ENCODE data around the gene NUP133.
"Not testable (repeated sequence)": the region's sequence is repeated elsewhere in the genome, so short reads cannot be mapped to it uniquely, and the experiment has no call there.

NUP133 gene

GRCh38 chr1:229411434-229412055 lies 96.6 kb downstream of the NUP133 start:
- DNase-seq (ENCODE audit: low read depth) = no peak

GRCh38 chr1:229410692-229411433 lies 97.3 kb downstream of the NUP133 start:
- peak; percentile 67 for DNase-seq (ENCODE audit: low read depth)

GRCh38 chr1:229410370-229410691 lies 97.8 kb downstream of the NUP133 start:
- no peak for DNase-seq (ENCODE audit: low read depth)

GRCh38 chr1:229409616-229410369 lies 98.3 kb downstream of the NUP133 start:
- no peak for DNase-seq (ENCODE audit: low read depth)

- peak; percentile 23 for DNase-seq (ENCODE audit: low read depth)
These were observed 99.6 kb downstream of the NUP133 start for GRCh38 chr1:229408458-229409037.

- peak; percentile 25 for DNase-seq (ENCODE audit: low read depth)
These were observed 100.7 kb downstream of the NUP133 start for GRCh38 chr1:229407206-229408026.

- no peak for DNase-seq (ENCODE audit: low read depth)
These were observed 101.3 kb downstream of the NUP133 start for GRCh38 chr1:229406798-229407197.

- DNase-seq (ENCODE audit: low read depth) = no peak
These were observed 104.6 kb downstream of the NUP133 start for GRCh38 chr1:229403573-229403972.

GRCh38 chr1:229402993-229403392 lies 105.1 kb downstream of the NUP133 start:
- DNase-seq (ENCODE audit: low read depth) = no peak

- not testable (repeated sequence) for DNase-seq (ENCODE audit: low read depth)
These were observed 105.8 kb downstream of the NUP133 start for GRCh38 chr1:229402329-229402728.

- no peak for DNase-seq (ENCODE audit: low read depth)
These were observed 110.4 kb downstream of the NUP133 start for GRCh38 chr1:229397762-229398161.

GRCh38 chr1:229396585-229397206 lies 111.4 kb downstream of the NUP133 start:
- no peak for DNase-seq (ENCODE audit: low read depth)

- DNase-seq (ENCODE audit: low read depth) = not testable (repeated sequence)
These were observed 113.6 kb downstream of the NUP133 start for GRCh38 chr1:229394517-229394916.

GRCh38 chr1:229392936-229393335 lies 115.2 kb downstream of the NUP133 start:
- no peak for DNase-seq (ENCODE audit: low read depth)
